Measurements from ENCODE around the gene CWC27. TPM values are rescaled to one million over a fixed set of nuclear protein-coding genes. Genes with fewer than 3 reads are reported as not detected.
A peak's percentile ranks its signal among the peaks of the same experiment; 100 is the strongest.

Gene CWC27
- total RNA-seq, 1 experiment from 2014 or later: 32.9 TPM

GRCh38 chr5:64767959-64768357 lies 772 bp upstream of the CWC27 start:
- CTCF ChIA-PET: interaction anchor here (0.9 kb wide), 1 partner anchor 19 kb away, joined by 3 read pairs; no protein-coding TSS in a partner anchor
- Histone ChIP-seq H3K36me3 (ENCODE audit: control insufficient read depth, insufficient read depth, low read length) (no peaks in the 10 kb centered on the region; the same call in 1 of the 2 replicates), H3K27me3 (replicated peaks; ENCODE audit: control insufficient read depth, insufficient read depth, low read length) (no peaks in the 10 kb centered on the region), H3K4me1 (peaks cover 11% of the 10 kb centered on the region), H3K9me3 (no peaks in the 10 kb centered on the region), H3K4me3 (ENCODE audit: low read depth, low read length) (peak overlapping the region; percentile 82)
- BruUV-seq (replicated peaks): TSS peak; percentile 59
- Mint-ChIP-seq H3K27ac (ENCODE audit: unreplicated experiment) (peak overlapping the region; percentile 100), H3K27me3 (ENCODE audit: insufficient read depth, unreplicated experiment) (no peaks in the 10 kb centered on the region), H3K4me3 (ENCODE audit: unreplicated experiment) (peak overlapping the region; percentile 91), H3K9me3 (ENCODE audit: unreplicated experiment) (no peaks in the 10 kb centered on the region), H3K36me3 (ENCODE audit: insufficient read depth, unreplicated experiment) (peaks cover 11% of the 10 kb centered on the region), H3K4me1 (ENCODE audit: low read depth, unreplicated experiment) (peaks cover 28% of the 10 kb centered on the region)
- DNase-seq: no peak
- no peak for TF ChIP-seq CTCF (IDR thresholded peaks at IDR 0.05; ENCODE audit: insufficient read depth in 1 of 2, low read depth in 1 of 2, low read length in 1 of 2, severe bottlenecking in 1 of 2, unreplicated experiment in 1 of 2)
- POLR2A ChIA-PET: no interaction called here
- intact Hi-C loops (cut with micrococcal nuclease; ENCODE audit: unreplicated experiment): loop anchor here (5.0 kb wide), 2 partner anchors 116 to 131 kb away; no protein-coding TSS in a partner anchor

- no peak for TF ChIP-seq CTCF (IDR thresholded peaks at IDR 0.05; ENCODE audit: insufficient read depth in 1 of 2, low read depth in 1 of 2, low read length in 1 of 2, severe bottlenecking in 1 of 2, unreplicated experiment in 1 of 2)
- H3K27me3 ChIP-seq (replicated peaks; ENCODE audit: control insufficient read depth, insufficient read depth, low read length): no peaks in the 10 kb centered on the region
- BruUV-seq (replicated peaks): no TSS peak
- POLR2A ChIA-PET: no interaction called here
- intact Hi-C loops (cut with micrococcal nuclease; ENCODE audit: unreplicated experiment): loop anchor here (5.0 kb wide), 2 partner anchors 118 to 133 kb away; no protein-coding TSS in a partner anchor
- CTCF ChIA-PET: no interaction called here
- Mint-ChIP-seq H3K4me3 (ENCODE audit: unreplicated experiment) (peak overlapping the region; percentile 91), H3K9me3 (ENCODE audit: unreplicated experiment) (no peaks in the 10 kb centered on the region), H3K36me3 (ENCODE audit: insufficient read depth, unreplicated experiment) (peaks cover 6% of the 10 kb centered on the region), H3K4me1 (ENCODE audit: low read depth, unreplicated experiment) (peaks cover 28% of the 10 kb centered on the region), H3K27ac (ENCODE audit: unreplicated experiment) (no peak overlapping the region), H3K27me3 (ENCODE audit: insufficient read depth, unreplicated experiment) (no peaks in the 10 kb centered on the region)
- H3K4me1 ChIP-seq: peaks cover 11% of the 10 kb centered on the region
- H3K9me3 ChIP-seq: no peaks in the 10 kb centered on the region
- no peaks in the 10 kb centered on the region; the same call in 1 of the 2 replicates for H3K36me3 ChIP-seq (ENCODE audit: control insufficient read depth, insufficient read depth, low read length)
- peak overlapping the region; percentile 82 for H3K4me3 ChIP-seq (ENCODE audit: low read depth, low read length)
- no peak for DNase-seq
Measured at GRCh38 chr5:64769855-64770254, 1.1 kb downstream of the CWC27 start.

GRCh38 chr5:64771736-64772135 lies 3.0 kb downstream of the CWC27 start:
- H3K27me3 ChIP-seq (replicated peaks; ENCODE audit: control insufficient read depth, insufficient read depth, low read length): no peaks in the 10 kb centered on the region
- DNase-seq: no peak
- no peaks in the 10 kb centered on the region for H3K36me3 ChIP-seq (ENCODE audit: control insufficient read depth, insufficient read depth, low read length)
- peaks cover 6% of the 10 kb centered on the region for H3K4me1 ChIP-seq
- no TSS peak for BruUV-seq (replicated peaks)
- H3K9me3 ChIP-seq: no peaks in the 10 kb centered on the region
- intact Hi-C loops (cut with micrococcal nuclease; ENCODE audit: unreplicated experiment): no loop called here
- H3K4me3 Mint-ChIP-seq (ENCODE audit: unreplicated experiment): no peak overlapping the region
- H3K27ac Mint-ChIP-seq (ENCODE audit: unreplicated experiment): no peak overlapping the region
- H3K27me3 Mint-ChIP-seq (ENCODE audit: insufficient read depth, unreplicated experiment): no peaks in the 10 kb centered on the region
- H3K4me1 Mint-ChIP-seq (ENCODE audit: low read depth, unreplicated experiment): peaks cover 20% of the 10 kb centered on the region
- POLR2A ChIA-PET: no interaction called here
- TF ChIP-seq CTCF (IDR thresholded peaks at IDR 0.05; ENCODE audit: insufficient read depth in 1 of 2, low read depth in 1 of 2, low read length in 1 of 2, severe bottlenecking in 1 of 2, unreplicated experiment in 1 of 2): no peak
- H3K36me3 Mint-ChIP-seq (ENCODE audit: insufficient read depth, unreplicated experiment): peaks cover 6% of the 10 kb centered on the region
- CTCF ChIA-PET: no interaction called here
- H3K4me3 ChIP-seq (ENCODE audit: low read depth, low read length): no peak overlapping the region
- no peaks in the 10 kb centered on the region for H3K9me3 Mint-ChIP-seq (ENCODE audit: unreplicated experiment)
